ENCODE measurements around the gene SLC12A7.

DNA sequence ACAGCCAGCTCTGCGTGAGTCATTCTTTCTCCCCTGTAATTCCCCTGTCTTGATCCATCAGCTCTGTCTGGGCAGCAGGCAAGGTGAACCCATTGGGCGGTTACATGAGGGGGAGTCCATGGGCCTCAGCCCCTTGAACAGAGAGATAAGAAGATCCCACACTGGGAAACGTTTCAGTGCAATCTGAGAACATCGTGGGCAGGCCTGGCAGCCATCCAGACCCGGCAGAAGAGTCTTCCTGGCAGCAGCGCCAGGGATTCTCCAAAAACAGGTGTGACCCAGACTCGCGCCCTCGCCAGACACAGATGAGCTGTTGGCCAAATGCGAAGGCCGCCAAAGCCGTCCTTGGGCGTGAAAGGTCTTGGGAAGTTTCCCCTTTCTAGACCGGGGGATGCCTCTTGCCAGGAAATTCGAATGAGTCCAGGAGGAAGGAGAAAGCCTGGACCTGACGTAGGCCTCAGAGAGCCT is 6.4 kb upstream of the SLC12A7 start:
- TF ChIP-seq, protein P1, sequence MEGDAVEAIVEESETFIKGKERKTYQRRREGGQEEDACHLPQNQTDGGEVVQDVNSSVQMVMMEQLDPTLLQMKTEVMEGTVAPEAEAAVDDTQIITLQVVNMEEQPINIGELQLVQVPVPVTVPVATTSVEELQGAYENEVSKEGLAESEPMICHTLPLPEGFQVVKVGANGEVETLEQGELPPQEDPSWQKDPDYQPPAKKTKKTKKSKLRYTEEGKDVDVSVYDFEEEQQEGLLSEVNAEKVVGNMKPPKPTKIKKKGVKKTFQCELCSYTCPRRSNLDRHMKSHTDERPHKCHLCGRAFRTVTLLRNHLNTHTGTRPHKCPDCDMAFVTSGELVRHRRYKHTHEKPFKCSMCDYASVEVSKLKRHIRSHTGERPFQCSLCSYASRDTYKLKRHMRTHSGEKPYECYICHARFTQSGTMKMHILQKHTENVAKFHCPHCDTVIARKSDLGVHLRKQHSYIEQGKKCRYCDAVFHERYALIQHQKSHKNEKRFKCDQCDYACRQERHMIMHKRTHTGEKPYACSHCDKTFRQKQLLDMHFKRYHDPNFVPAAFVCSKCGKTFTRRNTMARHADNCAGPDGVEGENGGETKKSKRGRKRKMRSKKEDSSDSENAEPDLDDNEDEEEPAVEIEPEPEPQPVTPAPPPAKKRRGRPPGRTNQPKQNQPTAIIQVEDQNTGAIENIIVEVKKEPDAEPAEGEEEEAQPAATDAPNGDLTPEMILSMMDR (conservative IDR thresholded peaks at IDR 0.05) = no peak
- TF ChIP-seq ZFX (IDR thresholded peaks at IDR 0.05) = no peak
